NCI-H2227 (cell line): ENCODE data around the gene SAA1.

Source experiments
- DNase-seq: peaks from one replicate; lab custom pipeline; 2025; ENCODE audit not compliant: unreplicated experiment; lab: John Stamatoyannopoulos, UW

SAA1 gene

GRCh38 chr11:18308242-18308641, 42.2 kb downstream of the SAA1 start:
- no peak for DNase-seq

DNA sequence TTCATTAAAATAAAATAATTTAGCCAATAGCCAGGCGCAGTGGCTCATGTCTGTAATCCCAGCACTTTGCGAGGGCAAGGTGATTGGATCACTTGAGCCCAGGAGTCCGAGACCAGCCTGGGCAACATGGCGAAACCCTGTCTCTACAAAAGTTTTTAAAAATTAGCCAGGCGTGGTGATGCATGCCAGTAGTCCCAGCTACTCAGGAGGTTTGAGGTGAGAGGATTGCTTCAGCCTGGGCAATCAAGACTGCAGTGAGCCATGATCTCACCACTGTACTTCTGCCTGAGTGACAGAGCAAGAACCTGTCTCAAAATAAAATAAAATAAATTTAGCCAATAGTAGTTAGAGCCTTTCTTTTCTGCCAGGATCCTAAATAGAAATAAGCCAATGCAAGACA, 43.6 kb downstream of the SAA1 start:
- DNase-seq: no peak

DNA sequence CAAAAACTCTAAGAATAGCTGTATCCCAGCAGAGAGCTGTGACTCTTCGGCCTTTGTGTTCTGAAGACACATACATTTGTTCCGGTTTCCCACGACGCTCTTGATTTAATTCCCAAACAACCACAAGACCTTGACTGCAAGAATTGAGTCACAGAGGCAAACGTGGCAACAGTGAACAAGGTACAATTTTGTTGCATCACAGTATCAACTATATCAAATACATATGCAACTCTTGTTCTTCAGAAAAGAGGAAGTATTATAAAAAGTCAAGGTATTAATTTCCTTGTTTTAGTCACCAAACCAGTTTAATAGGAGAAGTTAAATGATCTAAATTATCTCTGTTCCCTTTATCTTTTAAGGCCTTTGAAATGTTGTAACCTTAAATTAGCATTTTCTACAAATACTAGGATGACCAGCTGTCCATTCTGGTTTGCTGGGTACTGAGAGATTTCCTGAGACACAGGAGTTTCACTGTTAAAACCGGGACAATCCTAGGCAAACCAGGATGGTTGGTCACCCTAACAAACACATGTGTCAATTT, 44.8 kb downstream of the SAA1 start:
- DNase-seq: no peak

DNA sequence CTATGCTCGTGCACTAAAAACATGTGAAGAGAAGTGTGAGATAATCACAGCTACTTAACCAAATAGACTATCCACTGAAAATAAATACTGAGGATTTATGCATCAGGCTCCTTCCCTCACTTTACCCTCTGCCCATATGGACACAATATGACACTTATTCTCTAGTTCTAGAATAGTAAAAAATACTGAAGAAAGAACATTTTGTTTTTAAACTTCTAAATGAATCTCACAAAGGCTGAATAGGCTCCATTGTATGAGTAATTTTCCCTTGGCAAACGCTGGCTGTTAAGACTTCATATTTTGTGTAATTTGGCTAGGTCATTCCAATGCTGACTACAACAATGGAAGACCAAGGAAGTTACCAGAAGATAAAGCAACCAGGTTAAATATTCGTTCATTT, 45.9 kb downstream of the SAA1 start:
- DNase-seq: no peak

- DNase-seq: no peak
Observed at GRCh38 chr11:18312663-18313420, 46.8 kb downstream of the SAA1 start.

DNA sequence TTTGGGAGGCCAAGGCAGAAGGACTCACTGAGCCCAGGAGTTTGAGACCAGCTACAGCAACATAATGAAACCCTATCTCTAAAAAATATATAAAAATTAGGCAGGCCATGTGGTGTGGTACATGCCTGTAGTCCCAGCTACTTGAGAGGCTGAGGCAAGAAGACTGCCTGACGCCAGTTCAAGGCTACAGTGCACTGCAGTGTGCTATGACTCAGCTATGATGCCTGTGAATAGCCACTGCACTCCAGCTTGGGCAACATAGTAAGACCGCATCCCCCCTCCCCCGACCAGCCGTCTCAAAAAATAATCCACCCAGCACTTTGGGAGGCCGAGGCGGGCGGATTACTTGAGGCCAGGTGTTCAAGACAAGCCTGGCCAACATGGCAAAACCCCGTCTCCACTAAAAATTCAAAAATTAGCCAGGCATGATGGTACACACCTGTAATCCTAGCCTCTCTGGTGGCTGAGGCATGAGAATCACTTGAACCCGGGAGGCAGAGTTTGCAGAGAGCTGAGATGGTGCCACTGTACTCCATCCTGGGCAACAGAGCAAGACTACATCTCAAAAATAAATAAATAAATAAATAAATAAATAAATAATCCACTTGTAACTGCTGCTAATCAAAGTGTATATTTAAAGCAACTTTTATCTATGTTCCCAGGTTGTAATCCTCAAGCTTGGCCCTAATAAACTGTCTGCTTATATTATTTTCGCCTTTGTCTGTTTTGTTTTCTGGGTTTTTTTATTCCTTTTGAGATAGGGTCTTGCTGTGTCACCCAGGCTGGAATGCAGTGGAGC, 48.1 kb downstream of the SAA1 start:
- DNase-seq: no peak

DNA sequence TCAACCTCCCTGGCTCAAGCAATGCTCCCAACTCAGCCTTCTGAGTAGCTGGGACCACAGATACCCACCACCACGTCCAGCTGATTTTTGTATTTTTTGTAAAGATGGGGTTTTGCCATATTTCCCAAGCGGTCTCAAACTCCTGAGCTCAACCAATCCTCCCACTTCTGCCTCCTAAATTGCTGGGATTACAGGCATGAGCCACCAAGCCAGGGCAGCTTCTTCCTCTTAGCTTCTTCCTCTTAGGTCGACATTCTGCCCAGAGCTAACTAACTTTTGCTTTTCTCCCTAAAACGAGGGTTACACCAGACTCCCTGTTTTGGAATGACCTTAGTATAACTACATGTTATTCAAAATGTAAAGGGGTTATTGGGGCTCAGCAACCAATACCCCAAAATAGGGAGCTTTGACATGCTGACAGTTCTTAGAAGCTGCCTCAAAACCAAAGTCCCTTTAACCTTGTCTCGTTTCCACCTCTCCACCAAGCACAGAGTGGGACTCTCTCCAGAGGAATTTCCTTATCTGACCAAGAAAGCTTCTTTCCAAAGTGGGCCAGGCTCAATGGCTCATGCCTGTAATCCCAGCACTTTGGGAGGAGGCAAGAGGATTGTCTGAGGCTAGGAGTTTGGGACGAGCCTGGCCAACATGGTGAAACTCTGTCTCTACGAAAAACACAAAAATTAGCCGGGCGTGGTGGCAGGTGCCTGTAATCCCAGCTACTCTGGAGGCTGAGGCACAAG, 48.9 kb downstream of the SAA1 start:
- DNase-seq: no peak

GRCh38 chr11:18315893-18316292, 49.8 kb downstream of the SAA1 start:
- no peak for DNase-seq

DNA sequence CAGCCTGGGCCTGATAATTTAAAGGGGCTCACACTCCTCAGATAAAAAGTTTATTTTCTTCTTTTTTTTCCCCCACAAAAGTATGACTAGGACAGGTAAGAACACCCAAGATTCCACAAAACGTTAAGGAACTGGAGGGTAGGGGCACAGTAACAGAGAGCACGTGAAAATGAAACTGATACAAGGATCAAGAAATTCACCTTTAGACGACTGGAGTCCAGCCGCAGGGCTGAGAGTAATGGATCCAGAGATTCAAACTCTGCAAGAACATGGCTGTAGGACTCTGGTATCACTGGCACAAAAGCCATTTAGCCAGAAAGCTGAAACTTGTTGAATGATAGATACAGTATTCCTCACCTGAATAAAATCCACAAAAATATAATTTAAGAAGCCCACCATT, 51.5 kb downstream of the SAA1 start:
- no peak for DNase-seq
